GM19099 (cell line): ENCODE data around the gene GGT6.

ENCODE experiments used
- POLR2A ChIP-seq: IDR thresholded peaks from 3 replicates; pipeline ENCODE4 v1.6.1; 2011; ENCODE audit warnings: low read depth; ENCODE audit not compliant: insufficient read length; ENCODE audit errors: extremely low read depth

The GGT6 gene

GRCh38 chr17:4549781-4550533 is 10.4 kb downstream of the GGT6 start:
- no peak for TF ChIP-seq POLR2A

DNA sequence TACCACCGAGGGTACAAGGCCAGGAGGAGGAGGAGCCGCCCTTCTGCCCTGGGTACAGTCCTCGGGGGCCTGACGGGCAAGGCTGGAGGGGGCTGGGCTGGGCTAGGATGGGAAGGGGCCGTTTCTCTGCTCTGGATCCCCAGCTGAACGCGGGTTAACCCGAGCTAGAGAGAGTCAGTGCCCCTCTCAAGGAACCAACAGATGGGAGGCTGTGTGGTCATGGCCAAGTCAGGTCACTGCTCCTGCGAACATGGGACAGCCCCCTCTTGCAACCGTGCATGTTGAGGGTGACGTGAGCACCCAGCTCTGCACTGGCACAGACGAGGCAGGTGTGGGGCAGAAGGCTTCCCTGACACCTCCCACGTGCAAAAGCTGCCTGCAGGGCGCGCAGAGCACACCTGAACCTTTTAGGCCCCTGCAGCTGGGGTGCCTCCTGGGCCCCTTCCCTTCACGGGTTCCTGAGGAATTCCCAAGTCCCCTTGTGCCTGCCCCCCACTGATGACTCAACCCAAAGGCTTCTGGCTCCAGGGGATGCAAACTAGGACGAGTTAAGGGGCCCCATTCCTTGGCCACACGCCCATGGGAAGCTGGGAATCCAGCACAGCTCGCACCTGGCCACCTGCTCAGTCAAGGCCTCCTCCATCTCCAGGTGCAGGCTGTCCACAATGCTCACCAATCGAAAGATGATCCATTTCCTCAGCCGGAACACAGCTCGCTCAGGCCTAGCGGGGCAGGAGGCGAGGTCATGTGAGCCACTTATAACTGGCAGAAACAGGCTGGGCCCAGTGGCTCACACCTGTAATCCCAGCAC is 11.5 kb downstream of the GGT6 start:
- no peak for TF ChIP-seq POLR2A

- TF ChIP-seq POLR2A, result no peak
These were observed 12.3 kb downstream of the GGT6 start for GRCh38 chr17:4548061-4548461.

GRCh38 chr17:4547118-4547906 is 13.1 kb downstream of the GGT6 start:
- no peak for TF ChIP-seq POLR2A

DNA sequence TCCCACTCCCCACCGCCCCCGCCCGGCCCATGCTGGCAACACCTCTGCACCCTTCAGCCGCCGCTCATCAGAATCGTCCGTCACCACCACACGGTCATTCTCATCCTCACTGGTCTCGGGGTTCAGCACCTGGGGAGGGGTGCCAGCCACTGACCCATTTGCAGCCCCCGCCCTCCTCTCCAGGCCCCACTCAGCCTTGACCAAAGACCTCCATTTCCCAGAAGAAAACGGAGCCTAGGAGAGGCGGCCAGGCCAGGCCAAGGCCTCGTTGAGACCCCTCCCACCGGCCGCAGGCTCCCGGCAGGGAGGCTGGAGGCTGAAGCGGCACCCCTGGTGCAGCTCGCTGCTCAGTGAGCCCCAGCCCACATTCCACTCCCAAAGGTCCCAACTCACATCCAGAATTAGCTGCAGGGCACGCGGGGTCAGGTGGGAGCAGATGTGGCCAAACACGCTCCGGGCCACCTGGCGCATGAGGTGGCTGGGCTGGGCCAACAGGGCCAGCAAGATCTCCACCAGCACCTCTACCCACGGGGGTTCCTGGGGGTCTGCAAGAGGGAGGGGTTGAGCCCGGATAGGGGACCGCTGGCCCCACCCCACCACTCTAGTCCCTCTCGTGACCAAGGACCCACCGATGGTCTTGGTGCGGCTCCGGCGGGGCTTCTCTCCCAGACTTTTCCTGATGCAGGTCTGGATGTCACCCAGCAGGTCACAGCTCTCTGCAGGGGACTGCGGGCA is 15.0 kb downstream of the GGT6 start:
- TF ChIP-seq POLR2A, result no peak

DNA sequence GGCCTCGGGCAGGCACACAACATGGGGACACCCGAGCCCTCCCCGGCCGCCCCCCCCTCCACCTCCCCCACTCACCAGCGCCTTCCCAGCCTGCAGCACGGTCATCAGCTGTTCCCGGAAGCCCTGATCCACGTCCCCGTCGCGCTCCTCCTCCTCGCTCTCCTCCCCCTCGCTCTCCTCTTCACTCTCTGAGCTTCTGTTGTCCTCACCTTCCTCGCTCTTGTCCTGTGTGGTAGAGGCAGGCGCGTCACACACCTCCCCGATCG is 15.5 kb downstream of the GGT6 start:
- TF ChIP-seq POLR2A, result no peak

DNA sequence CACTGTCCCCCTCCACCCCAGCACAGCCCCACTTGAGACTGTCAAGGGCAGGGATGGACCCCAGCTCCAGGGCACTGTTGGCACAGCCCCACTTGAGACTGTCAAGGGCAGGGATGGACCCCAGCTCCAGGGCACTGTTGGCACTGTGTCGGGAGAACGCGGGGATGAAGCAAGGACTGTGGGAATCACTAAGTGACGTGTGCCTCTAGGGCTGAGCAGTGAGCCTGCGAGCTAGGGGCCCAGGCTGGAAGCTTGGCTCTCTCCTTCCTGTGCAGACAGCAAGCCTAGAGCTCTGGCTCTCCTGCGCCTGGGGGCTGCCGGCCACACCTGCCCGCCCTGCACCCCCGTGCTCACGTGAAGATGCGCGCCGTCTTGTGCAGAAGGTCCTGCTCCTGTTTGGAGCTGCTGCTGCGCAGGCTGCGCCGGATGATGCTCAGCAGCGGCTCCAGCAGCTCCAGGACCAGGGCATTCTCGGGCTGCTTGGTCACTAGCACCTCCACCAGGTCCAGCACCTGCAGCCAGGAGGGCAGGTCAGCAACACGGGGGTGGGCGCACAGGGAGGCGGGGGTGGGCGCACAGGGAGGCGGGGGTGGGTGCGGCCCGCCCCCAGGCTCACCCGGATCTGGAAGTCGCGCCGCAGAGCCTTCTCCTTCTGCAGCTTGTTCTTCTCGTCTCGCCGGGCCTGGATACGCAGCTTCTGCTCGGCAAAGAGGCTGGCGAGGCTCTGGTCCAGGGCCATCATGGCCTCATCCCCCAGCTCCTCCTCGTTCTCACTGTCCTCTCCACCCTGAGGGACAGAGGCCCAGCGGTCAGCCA is 16.0 kb downstream of the GGT6 start:
- no peak for TF ChIP-seq POLR2A

DNA sequence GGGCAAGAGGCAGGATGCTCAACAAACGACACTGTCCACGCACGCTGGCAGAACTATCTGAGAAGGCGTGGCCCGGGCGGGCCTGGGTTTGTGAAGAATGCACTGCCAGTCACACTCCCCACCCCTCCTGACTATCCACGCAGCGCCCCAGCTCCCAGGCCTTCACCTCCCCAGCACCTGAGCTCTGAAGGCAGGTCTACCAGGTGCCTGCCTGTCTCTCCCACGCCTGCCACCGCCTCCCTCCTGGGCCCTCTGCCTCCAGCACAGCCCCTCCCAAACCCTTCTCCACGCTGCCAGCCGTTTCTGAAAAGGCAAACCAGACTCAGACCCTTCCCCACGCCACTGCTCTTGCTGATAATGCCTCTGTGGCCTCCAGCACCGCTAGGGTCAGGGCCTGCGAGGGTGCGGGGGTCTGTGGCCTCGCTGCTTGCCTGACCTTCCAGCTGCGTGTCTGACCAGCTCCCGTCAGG is 16.8 kb downstream of the GGT6 start:
- TF ChIP-seq POLR2A, result no peak

DNA sequence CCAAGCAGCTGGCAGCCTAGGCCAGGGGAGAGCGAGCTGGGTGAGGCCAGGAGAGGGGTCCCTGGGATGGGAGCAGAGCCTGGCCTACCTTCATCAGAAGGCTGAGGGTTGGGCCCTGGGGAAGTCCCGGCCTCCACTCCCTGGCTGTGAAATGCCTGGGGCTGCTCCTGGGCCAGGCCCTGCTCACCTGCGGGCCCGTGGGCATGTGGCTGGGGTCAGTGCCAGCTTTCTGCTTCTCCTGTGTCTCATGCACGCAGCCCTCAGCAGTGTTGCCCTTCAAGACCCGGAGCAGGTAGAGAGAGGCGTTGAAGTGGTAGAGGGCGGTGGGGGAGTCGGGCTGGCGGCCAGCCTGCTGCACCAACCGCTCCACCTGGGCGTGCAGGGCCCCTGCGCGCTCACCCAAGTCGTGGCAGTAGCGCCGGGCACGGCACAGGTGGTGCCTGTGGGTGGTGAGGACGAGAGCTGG is 17.6 kb downstream of the GGT6 start:
- TF ChIP-seq POLR2A, result no peak

GRCh38 chr17:4542003-4542725 is 18.2 kb downstream of the GGT6 start:
- no peak for TF ChIP-seq POLR2A

- TF ChIP-seq POLR2A, result no peak
These were observed 18.9 kb downstream of the GGT6 start for GRCh38 chr17:4541328-4542002.

DNA sequence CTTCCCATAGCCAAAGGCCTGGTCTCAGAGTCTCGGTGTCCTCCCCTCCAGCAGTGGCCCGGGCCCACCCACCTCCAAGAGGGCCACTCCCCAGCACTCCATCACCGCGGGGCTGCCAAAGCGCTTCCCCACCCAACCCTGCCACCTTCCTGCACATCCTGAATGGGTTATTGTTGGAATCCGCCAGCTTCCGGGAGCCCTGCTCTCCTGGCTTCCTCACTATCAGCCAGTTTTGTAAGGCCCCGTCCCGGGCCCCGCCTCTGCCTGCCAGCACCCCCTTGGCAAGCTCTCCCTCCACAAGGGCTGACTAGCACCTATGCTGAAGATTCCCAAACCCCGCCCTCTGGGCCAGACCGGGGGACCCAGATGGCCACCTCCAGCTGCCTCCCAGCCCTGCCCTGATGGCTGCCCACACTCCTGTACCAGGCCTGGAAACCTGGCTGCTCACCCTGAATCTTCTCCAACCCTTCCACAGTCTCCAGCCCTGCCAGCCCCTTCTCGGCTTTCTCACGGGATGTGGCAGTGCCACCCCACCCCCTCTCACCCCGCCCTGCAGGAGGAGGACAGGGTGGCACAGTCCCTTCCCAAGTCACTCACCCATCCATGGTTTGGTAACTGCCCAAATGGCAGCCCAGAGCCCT is 19.6 kb downstream of the GGT6 start:
- no peak for TF ChIP-seq POLR2A

GRCh38 chr17:4540224-4540651 is 20.1 kb downstream of the GGT6 start:
- no peak for TF ChIP-seq POLR2A
